Type B pancreatic cell (in vitro differentiated cells): ENCODE data around the gene BACH1. TPM values are rescaled to one million over a fixed set of nuclear protein-coding genes. Genes with fewer than 3 reads are reported as not detected.
A peak's percentile ranks its signal among the peaks of the same experiment; 100 is the strongest.

Experiments
- DNase-seq: peaks from one replicate; pipeline ENCODE4 v3.0.0; 2021; ENCODE audit warnings: mixed read lengths; ENCODE audit not compliant: unreplicated experiment; ENCODE audit errors: extremely low spot score
- H3K27ac Mint-ChIP-seq: 2 replicates; pipeline ENCODE4 v1.8.0; 2021; ENCODE audit warnings: mild to moderate bottlenecking, mixed read lengths
- H3K27me3 Mint-ChIP-seq: 2 replicates; pipeline ENCODE4 v1.8.0; 2021; ENCODE audit warnings: mixed read lengths
- H3K36me3 Mint-ChIP-seq: 2 replicates; pipeline ENCODE4 v1.8.0; 2021; ENCODE audit warnings: mixed read lengths
- H3K4me1 Mint-ChIP-seq: one replicate; pipeline ENCODE4 v1.8.0; 2021; ENCODE audit warnings: mixed read lengths; ENCODE audit not compliant: unreplicated experiment
- H3K4me3 Mint-ChIP-seq: 2 replicates; pipeline ENCODE4 v1.8.0; 2021; ENCODE audit warnings: mild to moderate bottlenecking, mixed read lengths
- H3K9me3 Mint-ChIP-seq: 2 replicates; pipeline ENCODE4 v1.8.0; 2021; ENCODE audit warnings: mixed read lengths
- CTCF ChIP-seq: fragments of 200-600 bp; sonication (generic); conservative IDR thresholded peaks from 2 replicates; pipeline ENCODE4 v1.5.0; 2021; ENCODE audit warnings: antibody characterized with exemption, mild to moderate bottlenecking
- total RNA-seq: library from RNA; stranded (reverse); gene quantifications from 2 replicates; pipeline ENCODE4 v1.2.1, GENCODE V29; 2021; ENCODE audit warnings: low replicate concordance

The BACH1 gene
- total RNA-seq, 1 donor from 2014 or later: 90.5 TPM

- no peak for DNase-seq
- no peak for TF ChIP-seq CTCF
- H3K27me3 Mint-ChIP-seq: no peaks in the 10 kb centered on the region
- no peak overlapping the region for H3K4me3 Mint-ChIP-seq
- H3K4me1 Mint-ChIP-seq: no peaks in the 10 kb centered on the region
- peaks cover 4% of the 10 kb centered on the region for H3K9me3 Mint-ChIP-seq
- H3K27ac Mint-ChIP-seq: no peak overlapping the region
- no peaks in the 10 kb centered on the region for H3K36me3 Mint-ChIP-seq
Measured at GRCh38 chr21:29257701-29258100, 41.0 kb upstream of the BACH1 start.

- peaks cover 4% of the 10 kb centered on the region for H3K9me3 Mint-ChIP-seq
- no peaks in the 10 kb centered on the region for H3K36me3 Mint-ChIP-seq
- DNase-seq: no peak
- H3K27ac Mint-ChIP-seq: peak overlapping the region; percentile 46
- H3K4me1 Mint-ChIP-seq: no peaks in the 10 kb centered on the region
- H3K4me3 Mint-ChIP-seq: no peak overlapping the region
- TF ChIP-seq CTCF: no peak
- H3K27me3 Mint-ChIP-seq: no peaks in the 10 kb centered on the region
Measured at GRCh38 chr21:29258626-29259338, 39.9 kb upstream of the BACH1 start.

GRCh38 chr21:29260461-29260860, 38.3 kb upstream of the BACH1 start:
- Mint-ChIP-seq H3K4me1 (no peaks in the 10 kb centered on the region), H3K9me3 (peaks cover 4% of the 10 kb centered on the region), H3K27ac (no peak overlapping the region), H3K27me3 (no peaks in the 10 kb centered on the region), H3K36me3 (no peaks in the 10 kb centered on the region), H3K4me3 (no peak overlapping the region)
- no peak for DNase-seq
- TF ChIP-seq CTCF: no peak

- Mint-ChIP-seq H3K4me1 (no peaks in the 10 kb centered on the region), H3K27ac (no peak overlapping the region), H3K27me3 (no peaks in the 10 kb centered on the region), H3K9me3 (no peaks in the 10 kb centered on the region), H3K36me3 (no peaks in the 10 kb centered on the region), H3K4me3 (no peak overlapping the region)
- no peak for DNase-seq
- TF ChIP-seq CTCF: no peak
Measured at GRCh38 chr21:29261555-29262540, 36.9 kb upstream of the BACH1 start.

GRCh38 chr21:29264721-29265120, 34.0 kb upstream of the BACH1 start:
- Mint-ChIP-seq H3K36me3 (no peaks in the 10 kb centered on the region), H3K27me3 (no peaks in the 10 kb centered on the region), H3K27ac (no peak overlapping the region), H3K9me3 (no peaks in the 10 kb centered on the region), H3K4me3 (no peak overlapping the region), H3K4me1 (no peaks in the 10 kb centered on the region)
- no peak for DNase-seq
- no peak for TF ChIP-seq CTCF
